Measurements from ENCODE around the gene RRP7A.
A peak's percentile ranks its signal among the peaks of the same experiment; 100 is the strongest.
"Not testable (repeated sequence)": the region's sequence is repeated elsewhere in the genome, so short reads cannot be mapped to it uniquely, and the experiment has no call there.

The RRP7A gene

GRCh38 chr22:42519525-42520401 is at the start of gene RRP7A:
TSS of gene RRP7A (minus strand) at chr22:42519796. CDS start at chr22:42519786, 10 bp downstream.
- TF ChIP-seq, protein P1, sequence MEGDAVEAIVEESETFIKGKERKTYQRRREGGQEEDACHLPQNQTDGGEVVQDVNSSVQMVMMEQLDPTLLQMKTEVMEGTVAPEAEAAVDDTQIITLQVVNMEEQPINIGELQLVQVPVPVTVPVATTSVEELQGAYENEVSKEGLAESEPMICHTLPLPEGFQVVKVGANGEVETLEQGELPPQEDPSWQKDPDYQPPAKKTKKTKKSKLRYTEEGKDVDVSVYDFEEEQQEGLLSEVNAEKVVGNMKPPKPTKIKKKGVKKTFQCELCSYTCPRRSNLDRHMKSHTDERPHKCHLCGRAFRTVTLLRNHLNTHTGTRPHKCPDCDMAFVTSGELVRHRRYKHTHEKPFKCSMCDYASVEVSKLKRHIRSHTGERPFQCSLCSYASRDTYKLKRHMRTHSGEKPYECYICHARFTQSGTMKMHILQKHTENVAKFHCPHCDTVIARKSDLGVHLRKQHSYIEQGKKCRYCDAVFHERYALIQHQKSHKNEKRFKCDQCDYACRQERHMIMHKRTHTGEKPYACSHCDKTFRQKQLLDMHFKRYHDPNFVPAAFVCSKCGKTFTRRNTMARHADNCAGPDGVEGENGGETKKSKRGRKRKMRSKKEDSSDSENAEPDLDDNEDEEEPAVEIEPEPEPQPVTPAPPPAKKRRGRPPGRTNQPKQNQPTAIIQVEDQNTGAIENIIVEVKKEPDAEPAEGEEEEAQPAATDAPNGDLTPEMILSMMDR (conservative IDR thresholded peaks at IDR 0.05; ENCODE audit: low read depth, low read length) = no peak
- Histone ChIP-seq H3K27me3 (ENCODE audit: insufficient read depth, low read depth) (peaks cover 2% of the 10 kb centered on the region; the same call in 1 of the 2 replicates), H3K27ac (no peak within 1 kb of the TSS), H2AFZ (ENCODE audit: low read depth) (peak within 1 kb of the TSS; percentile 68), H3K4me1 (ENCODE audit: low read depth, poor library complexity, severe bottlenecking) (peaks cover 4% of the 10 kb centered on the region), H4K20me1 (ENCODE audit: insufficient read depth) (no peaks in the 10 kb centered on the region), H3K4me3 (IDR thresholded peaks at IDR 0.05; ENCODE audit: insufficient read depth, low read depth, low read length) (no peak within 1 kb of the TSS), H3K36me3 (ENCODE audit: insufficient read depth) (no peaks in the 10 kb centered on the region), H3K9ac (peak within 1 kb of the TSS; percentile 51; the same call in 1 of the 2 replicates), H3K4me2 (peak within 1 kb of the TSS; percentile 95), H3K79me2 (ENCODE audit: insufficient read depth, low read depth) (peaks cover 11% of the 10 kb centered on the region; the same call in 1 of the 2 replicates)

DNA sequence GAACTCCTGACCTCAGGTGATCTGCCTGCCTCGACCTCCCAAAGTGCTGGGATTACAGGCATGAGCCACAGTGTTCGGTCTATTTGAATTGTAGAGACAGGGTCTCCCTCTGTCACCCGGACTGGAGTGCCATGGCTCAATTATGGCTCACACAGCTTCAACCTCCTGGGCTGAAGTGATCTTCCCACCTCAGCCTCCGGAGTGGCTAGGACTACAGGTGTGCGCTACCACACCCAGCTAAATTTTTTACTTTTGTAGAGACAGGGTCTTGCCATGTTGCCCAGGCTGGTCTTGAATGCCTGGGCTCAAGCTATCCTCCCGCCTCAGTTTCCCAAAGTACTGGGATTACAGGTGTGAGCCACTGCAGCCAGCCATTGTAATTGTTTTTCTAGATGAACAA is 48.4 kb upstream of the RRP7A start:
- H3K4me1 ChIP-seq (ENCODE audit: low read depth, poor library complexity, severe bottlenecking); H3K4me3 ChIP-seq (IDR thresholded peaks at IDR 0.05; ENCODE audit: insufficient read depth, low read depth, low read length); H3K27ac ChIP-seq: not testable (repeated sequence)

GRCh38 chr22:42565956-42566355 is 46.4 kb upstream of the RRP7A start:
- Histone ChIP-seq H3K79me2 (ENCODE audit: insufficient read depth, low read depth) (no peaks in the 10 kb centered on the region), H3K27me3 (ENCODE audit: insufficient read depth, low read depth) (no peaks in the 10 kb centered on the region)
- TF ChIP-seq, protein P1 (conservative IDR thresholded peaks at IDR 0.05; ENCODE audit: low read depth, low read length) = no peak

More for the DNA sequence above, 48.4 kb upstream of the RRP7A start:
- not testable (repeated sequence) for H3K79me2 ChIP-seq (ENCODE audit: insufficient read depth, low read depth); H3K27me3 ChIP-seq (ENCODE audit: insufficient read depth, low read depth); H2AFZ ChIP-seq (ENCODE audit: low read depth); H3K9ac ChIP-seq; H3K4me2 ChIP-seq; H4K20me1 ChIP-seq (ENCODE audit: insufficient read depth); H3K36me3 ChIP-seq (ENCODE audit: insufficient read depth)

GRCh38 chr22:42564699-42565098 is 45.1 kb upstream of the RRP7A start:
- H4K20me1 ChIP-seq (ENCODE audit: insufficient read depth) = no peaks in the 10 kb centered on the region
- no peak overlapping the region for H3K27ac ChIP-seq
- TF ChIP-seq, protein P1 (conservative IDR thresholded peaks at IDR 0.05; ENCODE audit: low read depth, low read length) = no peak
- no peaks in the 10 kb centered on the region for H3K4me1 ChIP-seq (ENCODE audit: low read depth, poor library complexity, severe bottlenecking)
- no peak overlapping the region for H3K9ac ChIP-seq
- no peak overlapping the region for H3K4me3 ChIP-seq (IDR thresholded peaks at IDR 0.05; ENCODE audit: insufficient read depth, low read depth, low read length)
- no peak overlapping the region for H3K4me2 ChIP-seq
- H3K36me3 ChIP-seq (ENCODE audit: insufficient read depth) = no peaks in the 10 kb centered on the region
- H3K27me3 ChIP-seq (ENCODE audit: insufficient read depth, low read depth) = no peaks in the 10 kb centered on the region
- no peak overlapping the region for H2AFZ ChIP-seq (ENCODE audit: low read depth)
- no peaks in the 10 kb centered on the region for H3K79me2 ChIP-seq (ENCODE audit: insufficient read depth, low read depth)

More at GRCh38 chr22:42565956-42566355, 46.4 kb upstream of the RRP7A start:
- Histone ChIP-seq H3K4me1 (ENCODE audit: low read depth, poor library complexity, severe bottlenecking) (no peaks in the 10 kb centered on the region), H4K20me1 (ENCODE audit: insufficient read depth) (no peaks in the 10 kb centered on the region), H3K4me2 (no peak overlapping the region), H3K36me3 (ENCODE audit: insufficient read depth) (no peaks in the 10 kb centered on the region), H2AFZ (ENCODE audit: low read depth) (no peak overlapping the region), H3K4me3 (IDR thresholded peaks at IDR 0.05; ENCODE audit: insufficient read depth, low read depth, low read length) (no peak overlapping the region), H3K9ac (no peak overlapping the region), H3K27ac (no peak overlapping the region)

- H3K9ac ChIP-seq; H3K4me2 ChIP-seq; H4K20me1 ChIP-seq (ENCODE audit: insufficient read depth); H3K27me3 ChIP-seq (ENCODE audit: insufficient read depth, low read depth); H3K27ac ChIP-seq; H2AFZ ChIP-seq (ENCODE audit: low read depth); H3K4me1 ChIP-seq (ENCODE audit: low read depth, poor library complexity, severe bottlenecking); H3K36me3 ChIP-seq (ENCODE audit: insufficient read depth); H3K79me2 ChIP-seq (ENCODE audit: insufficient read depth, low read depth); H3K4me3 ChIP-seq (IDR thresholded peaks at IDR 0.05; ENCODE audit: insufficient read depth, low read depth, low read length): not testable (repeated sequence)
Measured at GRCh38 chr22:42563943-42564342, 44.3 kb upstream of the RRP7A start.
